Activated naive CD4-positive, alpha-beta T cell treated with anti-CD3 and anti-CD28 coated beads, Interleukin-2, amount 10 ng/mL, durations not matched to agents 7 days and 5 days (primary cell): Measurements from ENCODE around the gene SIRT6.
A peak's percentile ranks its signal among the peaks of the same experiment; 100 is the strongest.
"Not testable (repeated sequence)": the region's sequence is repeated elsewhere in the genome, so short reads cannot be mapped to it uniquely, and the experiment has no call there.

ENCODE experiments used
- CTCF ChIA-PET: fragments of 350-600 bp; sonication (Branson Sonifier 250); formaldehyde crosslinking; loops from one replicate; lab custom pipeline; 2021; ENCODE audit warnings: antibody characterized with exemption; lab: Charles Lee
- DNase-seq: peaks from one replicate; pipeline ENCODE4 v3.0.0-alpha.2; 2020
- H3K27ac Mint-ChIP-seq: one replicate; pipeline ENCODE4 v1.8.0; 2021; ENCODE audit warnings: mild to moderate bottlenecking, moderate library complexity, mixed read lengths
- H3K27me3 Mint-ChIP-seq: one replicate; pipeline ENCODE4 v1.8.0; 2021; ENCODE audit warnings: mild to moderate bottlenecking, mixed read lengths
- H3K36me3 Mint-ChIP-seq: one replicate; pipeline ENCODE4 v1.8.0; 2021; ENCODE audit warnings: mixed read lengths
- H3K4me1 Mint-ChIP-seq: one replicate; pipeline ENCODE4 v1.8.0; 2021; ENCODE audit warnings: mixed read lengths
- H3K4me3 Mint-ChIP-seq: one replicate; pipeline ENCODE4 v1.8.0; 2021; ENCODE audit warnings: mild to moderate bottlenecking, moderate library complexity, mixed read lengths
- H3K9me3 Mint-ChIP-seq: one replicate; pipeline ENCODE4 v1.8.0; 2021; ENCODE audit warnings: mixed read lengths

SIRT6 gene

GRCh38 chr19:4149518-4150288 is 32.7 kb downstream of the SIRT6 start:
- Mint-ChIP-seq H3K27me3 (peaks cover 55% of the 10 kb centered on the region), H3K36me3 (no peaks in the 10 kb centered on the region)
- CTCF ChIA-PET = interaction anchor here (2.9 kb wide), 1 partner anchor 10 kb away, joined by 9 read pairs; no protein-coding TSS in a partner anchor

GRCh38 chr19:4144666-4145249 is 37.6 kb downstream of the SIRT6 start:
- H3K4me3 Mint-ChIP-seq = no peak overlapping the region
- CTCF ChIA-PET = interaction anchor here (0.6 kb wide), 1 partner anchor 151 kb away, joined by 3 read pairs; no protein-coding TSS in a partner anchor
- H3K4me1 Mint-ChIP-seq = peaks cover 9% of the 10 kb centered on the region
- H3K27ac Mint-ChIP-seq = no peak overlapping the region
- H3K9me3 Mint-ChIP-seq = no peaks in the 10 kb centered on the region
- H3K36me3 Mint-ChIP-seq = no peaks in the 10 kb centered on the region
- peaks cover 43% of the 10 kb centered on the region for H3K27me3 Mint-ChIP-seq
- DNase-seq = no peak

More at GRCh38 chr19:4149518-4150288, 32.7 kb downstream of the SIRT6 start:
- Mint-ChIP-seq H3K9me3 (no peaks in the 10 kb centered on the region), H3K27ac (no peak overlapping the region), H3K4me3 (no peak overlapping the region), H3K4me1 (peaks cover 11% of the 10 kb centered on the region)
- no peak for DNase-seq

- not testable (repeated sequence) for H3K36me3 Mint-ChIP-seq, H3K4me3 Mint-ChIP-seq, H3K9me3 Mint-ChIP-seq, DNase-seq, H3K27ac Mint-ChIP-seq
- H3K4me1 Mint-ChIP-seq = peaks cover 16% of the 10 kb centered on the region
- H3K27me3 Mint-ChIP-seq = peaks cover 42% of the 10 kb centered on the region
- CTCF ChIA-PET = interaction anchor here (2.2 kb wide), 1 partner anchor 44 kb away, joined by 7 read pairs; no protein-coding TSS in a partner anchor
These were observed 39.4 kb downstream of the SIRT6 start for GRCh38 chr19:4142916-4143315.

- peak; percentile 45 for DNase-seq
- H3K4me3 Mint-ChIP-seq = no peak overlapping the region
- no peaks in the 10 kb centered on the region for H3K9me3 Mint-ChIP-seq
- CTCF ChIA-PET = interaction anchor here (0.6 to 3.2 kb wide), 28 partner anchors 9 to 654 kb away, joined by 3 to 18 read pairs (median 5); partner anchors contain the start of genes EEF2 and PIAS4
- H3K27me3 Mint-ChIP-seq = peaks cover 36% of the 10 kb centered on the region
- no peaks in the 10 kb centered on the region for H3K36me3 Mint-ChIP-seq
- no peak overlapping the region for H3K27ac Mint-ChIP-seq
- peaks cover 16% of the 10 kb centered on the region for H3K4me1 Mint-ChIP-seq
These were observed 42.1 kb downstream of the SIRT6 start for GRCh38 chr19:4140237-4140711.

GRCh38 chr19:4139614-4140236 is 42.6 kb downstream of the SIRT6 start:
- no peak overlapping the region for H3K4me3 Mint-ChIP-seq
- H3K27me3 Mint-ChIP-seq = peaks cover 38% of the 10 kb centered on the region
- H3K27ac Mint-ChIP-seq = no peak overlapping the region
- CTCF ChIA-PET = interaction anchor here (0.6 to 3.2 kb wide), 28 partner anchors 9 to 635 kb away, joined by 3 to 18 read pairs (median 5); partner anchors contain the start of genes EEF2 and PIAS4
- H3K9me3 Mint-ChIP-seq = no peaks in the 10 kb centered on the region
- DNase-seq = peak; percentile 92
- H3K36me3 Mint-ChIP-seq = no peaks in the 10 kb centered on the region
- H3K4me1 Mint-ChIP-seq = peaks cover 16% of the 10 kb centered on the region

- Mint-ChIP-seq H3K4me1 (peaks cover 16% of the 10 kb centered on the region), H3K27ac (no peak overlapping the region), H3K9me3 (no peaks in the 10 kb centered on the region), H3K27me3 (peaks cover 38% of the 10 kb centered on the region), H3K36me3 (no peaks in the 10 kb centered on the region), H3K4me3 (no peak overlapping the region)
- no peak for DNase-seq
- CTCF ChIA-PET = interaction anchor here (1.0 to 3.2 kb wide), 3 partner anchors 21 to 151 kb away, joined by 3 to 18 read pairs (median 4); no protein-coding TSS in a partner anchor
These were observed 43.9 kb downstream of the SIRT6 start for GRCh38 chr19:4138445-4138844.

- Mint-ChIP-seq H3K4me3 (no peak overlapping the region), H3K27me3 (peaks cover 42% of the 10 kb centered on the region)
- CTCF ChIA-PET = interaction anchor here (0.7 kb wide), 1 partner anchor 73 kb away, joined by 3 read pairs; no protein-coding TSS in a partner anchor
These were observed 45.7 kb downstream of the SIRT6 start for GRCh38 chr19:4136680-4137088.

GRCh38 chr19:4135386-4135785 is 47.0 kb downstream of the SIRT6 start:
- DNase-seq, H3K36me3 Mint-ChIP-seq, H3K4me3 Mint-ChIP-seq, H3K27ac Mint-ChIP-seq, H3K9me3 Mint-ChIP-seq: not testable (repeated sequence)
- Mint-ChIP-seq H3K27me3 (peaks cover 48% of the 10 kb centered on the region), H3K4me1 (peaks cover 13% of the 10 kb centered on the region)
- CTCF ChIA-PET = interaction anchor here (1.1 kb wide), 1 partner anchor 30 kb away, joined by 3 read pairs; no protein-coding TSS in a partner anchor

More at GRCh38 chr19:4136680-4137088, 45.7 kb downstream of the SIRT6 start:
- DNase-seq = no peak
- H3K4me1 Mint-ChIP-seq = peaks cover 16% of the 10 kb centered on the region
- H3K27ac Mint-ChIP-seq = no peak overlapping the region
- H3K36me3 Mint-ChIP-seq = no peaks in the 10 kb centered on the region
- H3K9me3 Mint-ChIP-seq = no peaks in the 10 kb centered on the region

- CTCF ChIA-PET = interaction anchor here (1.1 kb wide), 1 partner anchor 29 kb away, joined by 3 read pairs; no protein-coding TSS in a partner anchor
- peaks cover 43% of the 10 kb centered on the region for H3K27me3 Mint-ChIP-seq
- no peaks in the 10 kb centered on the region for H3K36me3 Mint-ChIP-seq
- no peak overlapping the region for H3K27ac Mint-ChIP-seq
- H3K4me3 Mint-ChIP-seq = no peak overlapping the region
- no peak for DNase-seq
- H3K4me1 Mint-ChIP-seq = peaks cover 3% of the 10 kb centered on the region
- no peaks in the 10 kb centered on the region for H3K9me3 Mint-ChIP-seq
These were observed 48.0 kb downstream of the SIRT6 start for GRCh38 chr19:4134351-4134750.

GRCh38 chr19:4130744-4131438 is 51.5 kb downstream of the SIRT6 start:
- peaks cover 3% of the 10 kb centered on the region for H3K4me1 Mint-ChIP-seq
- no peaks in the 10 kb centered on the region for H3K36me3 Mint-ChIP-seq
- H3K9me3 Mint-ChIP-seq = no peaks in the 10 kb centered on the region
- DNase-seq = no peak
- CTCF ChIA-PET = interaction anchor here (0.8 kb wide), 1 partner anchor 9 kb away, joined by 4 read pairs; no protein-coding TSS in a partner anchor
- no peak overlapping the region for H3K4me3 Mint-ChIP-seq
- H3K27ac Mint-ChIP-seq = no peak overlapping the region
- H3K27me3 Mint-ChIP-seq = peaks cover 36% of the 10 kb centered on the region

GRCh38 chr19:4129050-4129449 is 53.3 kb downstream of the SIRT6 start:
- DNase-seq, H3K36me3 Mint-ChIP-seq, H3K9me3 Mint-ChIP-seq, H3K4me3 Mint-ChIP-seq, H3K27ac Mint-ChIP-seq: not testable (repeated sequence)
- peaks cover 25% of the 10 kb centered on the region for H3K27me3 Mint-ChIP-seq
- H3K4me1 Mint-ChIP-seq = peaks cover 12% of the 10 kb centered on the region
- CTCF ChIA-PET = interaction anchor here (1.2 kb wide), 1 partner anchor 11 kb away, joined by 7 read pairs; no protein-coding TSS in a partner anchor

- DNase-seq, H3K36me3 Mint-ChIP-seq, CTCF ChIA-PET, H3K4me3 Mint-ChIP-seq, H3K9me3 Mint-ChIP-seq, H3K27ac Mint-ChIP-seq: not testable (repeated sequence)
- Mint-ChIP-seq H3K4me1 (peaks cover 22% of the 10 kb centered on the region), H3K27me3 (peaks cover 11% of the 10 kb centered on the region)
These were observed 55.0 kb downstream of the SIRT6 start for GRCh38 chr19:4127322-4127721.

GRCh38 chr19:4124638-4125037 is 57.7 kb downstream of the SIRT6 start:
- Mint-ChIP-seq H3K27ac (peak overlapping the region; percentile 86), H3K36me3 (peaks cover 3% of the 10 kb centered on the region), H3K4me1 (peaks cover 28% of the 10 kb centered on the region), H3K4me3 (peak overlapping the region; percentile 64), H3K9me3 (no peaks in the 10 kb centered on the region), H3K27me3 (no peaks in the 10 kb centered on the region)
- no peak for DNase-seq
- CTCF ChIA-PET = no interaction called here
